Hepatocyte (in vitro differentiated cells): Measurements from ENCODE around the gene ABCD2. TPM values are rescaled to one million over a fixed set of nuclear protein-coding genes. Genes with fewer than 3 reads are reported as not detected.
A peak's percentile ranks its signal among the peaks of the same experiment; 100 is the strongest.
"Not testable (repeated sequence)": the region's sequence is repeated elsewhere in the genome, so short reads cannot be mapped to it uniquely, and the experiment has no call there.

Source experiments
- DNase-seq: peaks from one replicate; pipeline ENCODE4 v3.0.0-alpha.2; 2016; ENCODE audit warnings: low spot score
- H2AFZ ChIP-seq: fragments of 200-600 bp; sonication (generic); 2 replicates; pipeline ENCODE4 v1.6.0; 2016; ENCODE audit warnings: antibody characterized with exemption, mild to moderate bottlenecking
- H3K27ac ChIP-seq: fragments of 200-600 bp; sonication (generic); 2 replicates; pipeline ENCODE4 v1.5.1; 2016; ENCODE audit warnings: mild to moderate bottlenecking
- H3K27me3 ChIP-seq: fragments of 200-600 bp; sonication (generic); 2 replicates; pipeline ENCODE4 v1.6.1; 2016
- H3K36me3 ChIP-seq: fragments of 200-600 bp; sonication (generic); replicated peaks from 2 replicates; pipeline ENCODE4 v1.5.1; 2016; ENCODE audit warnings: low read depth; ENCODE audit not compliant: insufficient read depth
- H3K4me1 ChIP-seq: fragments of 200-600 bp; sonication (generic); 2 replicates; pipeline ENCODE4 v1.5.1; 2016; ENCODE audit warnings: mild to moderate bottlenecking, moderate library complexity; ENCODE audit not compliant: insufficient read depth
- H3K4me2 ChIP-seq: fragments of 200-600 bp; sonication (generic); 2 replicates; pipeline ENCODE4 v1.6.0; 2016
- H3K4me3 ChIP-seq: fragments of 200-600 bp; sonication (generic); 2 replicates; pipeline ENCODE4 v1.5.1; 2016; ENCODE audit warnings: mild to moderate bottlenecking
- H3K79me2 ChIP-seq: fragments of 200-600 bp; sonication (generic); 2 replicates; pipeline ENCODE4 v1.6.0; 2017; ENCODE audit warnings: mild to moderate bottlenecking
- H3K9me2 ChIP-seq: fragments of 200-600 bp; sonication (generic); replicated peaks from 2 replicates; pipeline ENCODE4 v1.6.0; 2017; ENCODE audit warnings: mild to moderate bottlenecking; ENCODE audit not compliant: insufficient read depth
- H3K9me3 ChIP-seq: fragments of 200-600 bp; sonication (generic); 2 replicates; pipeline ENCODE4 v1.5.1; 2016; ENCODE audit warnings: low read depth, mild to moderate bottlenecking
- H4K20me1 ChIP-seq: fragments of 200-600 bp; sonication (generic); 2 replicates; pipeline ENCODE4 v1.6.0; 2016; ENCODE audit warnings: mild to moderate bottlenecking; ENCODE audit not compliant: insufficient read depth, poor library complexity, severe bottlenecking
- CTCF ChIP-seq: fragments of 200-600 bp; sonication (generic); IDR thresholded peaks from 2 replicates; pipeline ENCODE4 v1.5.1; 2016; ENCODE audit warnings: antibody characterized with exemption, mild to moderate bottlenecking; ENCODE audit not compliant: poor library complexity
- EZH2 ChIP-seq: fragments of 200-600 bp; sonication (generic); IDR thresholded peaks from 2 replicates; pipeline ENCODE4 v1.6.1; 2016; ENCODE audit warnings: antibody characterized with exemption, mild to moderate bottlenecking, borderline replicate concordance
- EZH2phosphoT487 ChIP-seq: fragments of 200-600 bp; sonication (generic); IDR thresholded peaks from one replicate; pipeline ENCODE4 v1.6.1; 2018; ENCODE audit warnings: antibody characterized with exemption, mild to moderate bottlenecking, low read depth, moderate library complexity; ENCODE audit not compliant: unreplicated experiment, severe bottlenecking
- WGBS: methylation state at CpG from one replicate; pipeline ENCODE4 v1.1.6; 2016; ENCODE audit warnings: low lambda C conversion rate; ENCODE audit errors: missing lambda C conversion rate; 5-methylcytosine and 5-hydroxymethylcytosine counted together
- polyA plus RNA-seq: library from polyadenylated mRNA; unstranded; fragments of >200 nt; fragmentation: Nextera tagmentation; extraction: Ambion mirVana; gene quantifications from 2 replicates; pipeline ENCODE4 v1.2.1, GENCODE V29; 2016
- total RNA-seq: library from RNA; depleted of rRNA; stranded (reverse); fragments of >200 nt; gene quantifications from 2 replicates; pipeline ENCODE4 v1.2.3, GENCODE V29; 2014

ABCD2 gene
- total and polyA plus RNA-seq, 2 experiments from 2014 or later: 0.17 to 0.19 TPM

- H3K27ac ChIP-seq: no peak overlapping the region
- no peaks in the 10 kb centered on the region for H3K36me3 ChIP-seq
- TF ChIP-seq CTCF (no peak), EZH2phosphoT487 (no peak), EZH2 (no peak)
- H3K4me3 ChIP-seq: no peak overlapping the region
- H3K27me3 ChIP-seq: no peaks in the 10 kb centered on the region
- H3K4me1 ChIP-seq: no peaks in the 10 kb centered on the region
- H3K4me2 ChIP-seq: no peak overlapping the region
- no peak overlapping the region for H2AFZ ChIP-seq
- H3K9me2 ChIP-seq: no peaks in the 10 kb centered on the region
- H3K9me3 ChIP-seq: no peaks in the 10 kb centered on the region
- DNase-seq: no peak
- no peaks in the 10 kb centered on the region for H3K79me2 ChIP-seq
- no peaks in the 10 kb centered on the region for H4K20me1 ChIP-seq
Measured at GRCh38 chr12:39603065-39603464, 16.5 kb downstream of the ABCD2 start.

- not testable (repeated sequence) for H3K27ac ChIP-seq, H3K79me2 ChIP-seq, H3K36me3 ChIP-seq, H3K4me3 ChIP-seq, H3K4me1 ChIP-seq, H2AFZ ChIP-seq, H3K4me2 ChIP-seq, H3K9me2 ChIP-seq, H3K9me3 ChIP-seq, H3K27me3 ChIP-seq, DNase-seq, H4K20me1 ChIP-seq
- WGBS: 97% methylated on average over 3 of the region's 3 CpGs
Measured at GRCh38 chr12:39601951-39602350, 17.7 kb downstream of the ABCD2 start.

GRCh38 chr12:39595928-39596327, 23.7 kb downstream of the ABCD2 start:
- TF ChIP-seq EZH2phosphoT487 (no peak), CTCF (no peak), EZH2 (no peak)
- Histone ChIP-seq H2AFZ (no peak overlapping the region), H3K27me3 (no peaks in the 10 kb centered on the region), H3K79me2 (no peaks in the 10 kb centered on the region), H3K4me3 (no peak overlapping the region), H3K27ac (no peak overlapping the region), H3K9me3 (no peaks in the 10 kb centered on the region), H4K20me1 (no peaks in the 10 kb centered on the region), H3K4me1 (no peaks in the 10 kb centered on the region), H3K9me2 (no peaks in the 10 kb centered on the region), H3K36me3 (no peaks in the 10 kb centered on the region), H3K4me2 (no peak overlapping the region)
- DNase-seq: no peak
- 75% methylated on average over 2 of the region's 2 CpGs for WGBS

- H3K4me3 ChIP-seq: no peak overlapping the region
- DNase-seq: peak; percentile 28
- no peaks in the 10 kb centered on the region for H3K9me3 ChIP-seq
- H3K27me3 ChIP-seq: no peaks in the 10 kb centered on the region
- no peak overlapping the region for H3K4me2 ChIP-seq
- no peaks in the 10 kb centered on the region for H3K79me2 ChIP-seq
- TF ChIP-seq EZH2 (no peak), EZH2phosphoT487 (no peak), CTCF (no peak)
- no peaks in the 10 kb centered on the region for H3K36me3 ChIP-seq
- H3K4me1 ChIP-seq: no peaks in the 10 kb centered on the region
- no peak overlapping the region for H3K27ac ChIP-seq
- H3K9me2 ChIP-seq: no peaks in the 10 kb centered on the region
- H2AFZ ChIP-seq: no peak overlapping the region
- no peaks in the 10 kb centered on the region for H4K20me1 ChIP-seq
Measured at GRCh38 chr12:39592295-39592694, 27.3 kb downstream of the ABCD2 start.
